ENCODE results near the gene CYP27C1.

- no peak for TF ChIP-seq CTCF (IDR thresholded peaks at IDR 0.05)
- no peak for TF ChIP-seq POLR2A (IDR thresholded peaks at IDR 0.05; ENCODE audit: low read depth)
- no peak for TF ChIP-seq POLR2AphosphoS5 (IDR thresholded peaks at IDR 0.05)
Observed at GRCh38 chr2:127140538-127140937, 79.6 kb downstream of the CYP27C1 start.

Measured in esophagus muscularis mucosa (tissue), 3 donors.